Naive thymus-derived CD4-positive, alpha-beta T cell (primary cell): ENCODE results near the gene RDH13. TPM values are rescaled to one million over a fixed set of nuclear protein-coding genes. Genes with fewer than 3 reads are reported as not detected.

Source experiments
- ATAC-seq: fragments of 150-1000 bp; cut with Tn5 transposase; 2 replicates; pipeline ENCODE4 v1.10.0; 2021; ENCODE audit warnings: mild to moderate bottlenecking, moderate library complexity
- CTCF ChIA-PET: fragments of 350-600 bp; sonication (Branson Sonifier 250); formaldehyde crosslinking; loops from one replicate; lab custom pipeline; 2021; ENCODE audit warnings: antibody characterized with exemption; lab: Charles Lee
- POLR2A ChIA-PET: fragments of 350-600 bp; sonication (Branson Sonifier 250); formaldehyde crosslinking; loops from one replicate; lab custom pipeline; 2021; ENCODE audit warnings: antibody characterized with exemption, inconsistent platforms; lab: Charles Lee
- DNase-seq, 9 donors: peaks; one replicate each; pipeline versions ENCODE4 v3.0.0 to v3.0.0-alpha.2; 2020 to 2022; ENCODE audit warnings: mixed read lengths in 1 of 9
- H3K27ac ChIP-seq: one replicate; pipeline ENCODE4 v1.7.0; 2013; ENCODE audit warnings: mild to moderate bottlenecking, low read depth, low read length, moderate library complexity
- H3K27me3 ChIP-seq, 2 donors: one replicate each; pipeline ENCODE4 v1.7.0; 2013; ENCODE audit warnings: low read length in 2 of 2, mild to moderate bottlenecking in 2 of 2, moderate library complexity in 2 of 2; ENCODE audit not compliant: control insufficient read depth in 2 of 2, insufficient read depth in 2 of 2
- H3K36me3 ChIP-seq, 3 experiments: 1 replicate in 2 of 3; 2 replicates in 1 of 3; pipeline ENCODE4 v1.7.0; 2013; ENCODE audit warnings: low read length in 3 of 3, mild to moderate bottlenecking in 3 of 3, moderate library complexity in 1 of 3; ENCODE audit not compliant: insufficient read depth in 3 of 3, control insufficient read depth in 2 of 3
- H3K4me1 ChIP-seq, 2 donors: one replicate each; pipeline ENCODE4 v1.7.0; 2013; ENCODE audit warnings: low read length in 2 of 2, mild to moderate bottlenecking in 2 of 2, moderate library complexity in 1 of 2; ENCODE audit not compliant: control insufficient read depth in 2 of 2, insufficient read depth in 2 of 2
- H3K4me3 ChIP-seq: 2 replicates; pipeline ENCODE4 v1.7.0; 2013; ENCODE audit warnings: mild to moderate bottlenecking, low read length
- H3K9me3 ChIP-seq, 3 experiments: 1 replicate in 2 of 3; 2 replicates in 1 of 3; pipeline ENCODE4 v1.7.0; 2013; ENCODE audit warnings: low read length in 3 of 3; ENCODE audit not compliant: control insufficient read depth in 2 of 3
- H3K27ac Mint-ChIP-seq, 9 donors: one replicate each; pipeline ENCODE4 v1.8.0; 2020 to 2022; ENCODE audit warnings: mixed read lengths in 9 of 9, mild to moderate bottlenecking in 8 of 9, moderate library complexity in 5 of 9, inconsistent platforms in 2 of 9
- H3K27me3 Mint-ChIP-seq, 5 donors: one replicate each; pipeline ENCODE4 v1.8.0; 2021 to 2022; ENCODE audit warnings: mixed read lengths in 5 of 5, mild to moderate bottlenecking in 1 of 5
- H3K36me3 Mint-ChIP-seq, 5 donors: one replicate each; pipeline ENCODE4 v1.8.0; 2020 to 2022; ENCODE audit warnings: mixed read lengths in 5 of 5, mild to moderate bottlenecking in 3 of 5, inconsistent platforms in 1 of 5
- H3K4me1 Mint-ChIP-seq, 7 donors: one replicate each; pipeline ENCODE4 v1.8.0; 2020 to 2022; ENCODE audit warnings: mixed read lengths in 7 of 7, mild to moderate bottlenecking in 3 of 7, inconsistent platforms in 1 of 7
- H3K4me3 Mint-ChIP-seq, 10 donors: one replicate each; pipeline ENCODE4 v1.8.0; 2020 to 2022; ENCODE audit warnings: mild to moderate bottlenecking in 10 of 10, mixed read lengths in 10 of 10, moderate library complexity in 6 of 10, inconsistent platforms in 2 of 10
- H3K9me3 Mint-ChIP-seq, 11 donors: one replicate each; pipeline ENCODE4 v1.8.0; 2020 to 2022; ENCODE audit warnings: mixed read lengths in 11 of 11, mild to moderate bottlenecking in 4 of 11, inconsistent platforms in 1 of 11, moderate library complexity in 1 of 11
- intact Hi-C, 2 donors: fragments of 100-400 bp; cut with micrococcal nuclease; formaldehyde crosslinking; loops; one replicate each; pipeline ENCODE4 v1.15.1; 2023
- polyA plus RNA-seq, 2 donors: library from polyadenylated mRNA; unstranded; fragments of 300-500 nt; fragmentation: Illumina TruSeq; gene quantifications; one replicate each; pipeline ENCODE4 v1.2.3, GENCODE V29; 2021
- total RNA-seq, 6 experiments: library from RNA in 5 of 6; stranded (reverse) in 5 of 6; gene quantifications; 1 replicate in 5 of 6; 2 replicates in 1 of 6; pipeline ENCODE4 v1.2.3 and lab custom pipeline; 2021 to 2026

The RDH13 gene
- total and polyA plus RNA-seq, 7 experiments from 2014 or later: 9.4 to 24.8 (median 19.0) TPM

GRCh38 chr19:55097864-55098715 lies 35.1 kb upstream of the RDH13 start:
- H3K4me3 Mint-ChIP-seq: no peak overlapping the region
- ChIA-PET CTCF (interaction anchor here (1.1 kb wide), 1 partner anchor 9 kb away, joined by 4 read pairs; no protein-coding TSS in a partner anchor), POLR2A (no interaction called here)

GRCh38 chr19:55096061-55096701 lies 33.2 kb upstream of the RDH13 start:
- Histone ChIP-seq H3K27ac (no peak overlapping the region), H3K27me3 (no peaks in the 10 kb centered on the region), H3K4me1 (no peaks in the 10 kb centered on the region), H3K9me3 (no peaks in the 10 kb centered on the region), H3K36me3 (peaks cover 0 to 60% (median 6%) of the 10 kb centered on the region in 3 experiments), H3K4me3 (no peak overlapping the region)
- no peak overlapping the region for H3K4me3 Mint-ChIP-seq
- H3K27me3 Mint-ChIP-seq: no peaks in the 10 kb centered on the region
- ATAC-seq (no peak), DNase-seq (no peak)
- H3K9me3 Mint-ChIP-seq: no peaks in the 10 kb centered on the region
- ChIA-PET POLR2A (no interaction called here), CTCF (interaction anchor here (0.5 kb wide), 1 partner anchor 240 kb away, joined by 4 read pairs; no protein-coding TSS in a partner anchor)
- no peak overlapping the region for H3K27ac Mint-ChIP-seq
- peaks cover 0 to 10% (median 1%) of the 10 kb centered on the region in 5 donors for H3K36me3 Mint-ChIP-seq
- intact Hi-C loops: no loop called here
- H3K4me1 Mint-ChIP-seq: peaks cover 0 to 3% (median 0%) of the 10 kb centered on the region in 7 donors

More at GRCh38 chr19:55097864-55098715, 35.1 kb upstream of the RDH13 start:
- Mint-ChIP-seq H3K4me1 (peaks cover 0 to 3% (median 0%) of the 10 kb centered on the region in 7 donors), H3K27me3 (no peaks in the 10 kb centered on the region), H3K27ac (no peak overlapping the region), H3K9me3 (peaks cover 0 to 3% (median 0%) of the 10 kb centered on the region in 11 donors), H3K36me3 (peaks cover under 1 to 29% (median 14%) of the 10 kb centered on the region in 5 donors)
- Histone ChIP-seq H3K4me1 (no peaks in the 10 kb centered on the region), H3K4me3 (no peak overlapping the region), H3K36me3 (peaks cover 0 to 62% (median 10%) of the 10 kb centered on the region in 3 experiments), H3K9me3 (no peaks in the 10 kb centered on the region), H3K27ac (no peak overlapping the region), H3K27me3 (no peaks in the 10 kb centered on the region)
- no peak for DNase-seq
- no peak for ATAC-seq
- intact Hi-C loops: no loop called here

GRCh38 chr19:55095260-55096060 lies 32.5 kb upstream of the RDH13 start:
- H3K4me3 Mint-ChIP-seq: no peak overlapping the region
- Histone ChIP-seq H3K27ac (no peak overlapping the region), H3K36me3 (peaks cover 0 to 66% (median 6%) of the 10 kb centered on the region in 3 experiments), H3K9me3 (no peaks in the 10 kb centered on the region), H3K4me1 (no peaks in the 10 kb centered on the region), H3K4me3 (no peak overlapping the region), H3K27me3 (no peaks in the 10 kb centered on the region)
- ATAC-seq: no peak
- no peaks in the 10 kb centered on the region for H3K27me3 Mint-ChIP-seq
- ChIA-PET POLR2A (interaction anchor here (0.7 kb wide), 1 partner anchor 548 kb away, joined by 3 read pairs; the partner anchor contains the start of gene ZNF581), CTCF (no interaction called here)
- peaks cover 0 to 3% (median 0%) of the 10 kb centered on the region in 7 donors for H3K4me1 Mint-ChIP-seq
- H3K36me3 Mint-ChIP-seq: peaks cover 0 to 14% (median 1%) of the 10 kb centered on the region in 5 donors
- H3K27ac Mint-ChIP-seq: no peak overlapping the region
- intact Hi-C loops: no loop called here
- H3K9me3 Mint-ChIP-seq: no peaks in the 10 kb centered on the region
- DNase-seq: no peak

GRCh38 chr19:55094456-55095259 lies 31.7 kb upstream of the RDH13 start:
- ChIA-PET POLR2A (interaction anchor here (0.7 kb wide), 1 partner anchor 549 kb away, joined by 3 read pairs; the partner anchor contains the start of gene ZNF581), CTCF (no interaction called here)
- H3K36me3 ChIP-seq: peaks cover 0 to 58% (median 6%) of the 10 kb centered on the region in 3 experiments
- DNase-seq (no peak), ATAC-seq (no peak)
- Mint-ChIP-seq H3K27me3 (peaks cover 0 to 4% (median 3%) of the 10 kb centered on the region in 5 donors), H3K4me3 (no peak overlapping the region), H3K27ac (no peak overlapping the region), H3K4me1 (peaks cover 0 to 4% (median 3%) of the 10 kb centered on the region in 7 donors), H3K9me3 (no peaks in the 10 kb centered on the region), H3K36me3 (peaks cover under 1 to 9% (median 4%) of the 10 kb centered on the region in 5 donors)
- H3K4me1 ChIP-seq: no peaks in the 10 kb centered on the region
- H3K27me3 ChIP-seq: no peaks in the 10 kb centered on the region
- intact Hi-C loops: no loop called here
- no peaks in the 10 kb centered on the region for H3K9me3 ChIP-seq
- no peak overlapping the region for H3K27ac ChIP-seq
- no peak overlapping the region for H3K4me3 ChIP-seq

GRCh38 chr19:55092423-55093318 lies 29.7 kb upstream of the RDH13 start:
- Mint-ChIP-seq H3K9me3 (peaks cover 0 to 1% (median 0%) of the 10 kb centered on the region in 11 donors), H3K4me3 (no peak overlapping the region), H3K27ac (no peak overlapping the region), H3K36me3 (peaks cover 4 to 21% (median 7%) of the 10 kb centered on the region in 5 donors), H3K27me3 (peaks cover 13 to 24% (median 20%) of the 10 kb centered on the region in 5 donors), H3K4me1 (peaks cover 11 to 21% (median 15%) of the 10 kb centered on the region in 7 donors)
- CTCF ChIA-PET: interaction anchor here (0.7 kb wide), 1 partner anchor 17 kb away, joined by 3 read pairs; the partner anchor contains the start of gene EPS8L1
- Histone ChIP-seq H3K27ac (no peak overlapping the region), H3K4me1 (peaks cover 4 to 9% of the 10 kb centered on the region in 2 donors), H3K36me3 (peaks cover 0 to 42% (median 0%) of the 10 kb centered on the region in 3 experiments), H3K27me3 (peaks cover 0 to 5% of the 10 kb centered on the region in 2 donors), H3K4me3 (no peak overlapping the region), H3K9me3 (no peaks in the 10 kb centered on the region)
- intact Hi-C loops: no loop called here
- ATAC-seq (no peak), DNase-seq (no peak)
- POLR2A ChIA-PET: no interaction called here
